Neural cell (in vitro differentiated cells): ENCODE measurements around the gene LTBP1.

Experiments used
- CTCF ChIP-seq: fragments of 450-650 bp; IDR thresholded peaks from 2 replicates; pipeline ENCODE4 v1.5.1; 2014; ENCODE audit warnings: antibody characterized with exemption, mild to moderate bottlenecking, moderate library complexity; ENCODE audit not compliant: poor library complexity, severe bottlenecking
- EP300 ChIP-seq: fragments of 450-650 bp; conservative IDR thresholded peaks from 2 replicates; pipeline ENCODE4 v1.6.1; 2014; ENCODE audit warnings: antibody characterized with exemption, mild to moderate bottlenecking, moderate library complexity; ENCODE audit not compliant: poor library complexity, severe bottlenecking
- POLR2AphosphoS5 ChIP-seq: IDR thresholded peaks from 2 replicates; pipeline ENCODE4 v1.6.1; 2012
- RAD21 ChIP-seq: fragments of 450-650 bp; conservative IDR thresholded peaks from 2 replicates; pipeline ENCODE4 v1.6.1; 2014; ENCODE audit warnings: antibody characterized with exemption, mild to moderate bottlenecking, moderate library complexity

- TF ChIP-seq POLR2AphosphoS5 (no peak), CTCF (no peak), EP300 (no peak), RAD21 (no peak)
Observed at GRCh38 chr2:33292981-33293595, 346.3 kb downstream of the LTBP1 start.
